HepG2 (cell line): Measurements from ENCODE around the gene SMPD3. TPM values are rescaled to one million over a fixed set of nuclear protein-coding genes. Genes with fewer than 3 reads are reported as not detected.

Experiments used
- ATF4 ChIP-seq, 2 experiments: fragments of 450-650 bp in 1 of 2; sonication (generic) in 1 of 2; formaldehyde crosslinking; IDR thresholded peaks; 2 replicates each; pipeline versions ENCODE4 v1.5.0 to v1.8.0; 2020 to 2022; ENCODE audit warnings: mild to moderate bottlenecking in 1 of 2, missing genetic modification reagents in 1 of 2
- CBFB ChIP-seq: sonication (generic); formaldehyde crosslinking; IDR thresholded peaks from 2 replicates; pipeline ENCODE4 v1.4.0; 2020; ENCODE audit warnings: missing genetic modification reagents
- EHMT2 ChIP-seq: fragments of 200-600 bp; sonication (generic); IDR thresholded peaks from 2 replicates; pipeline ENCODE4 v1.7.0; 2017; ENCODE audit warnings: antibody characterized with exemption, low read depth, low read length, borderline replicate concordance
- GTF3A ChIP-seq: sonication (generic); formaldehyde crosslinking; conservative IDR thresholded peaks from 2 replicates; pipeline ENCODE4 v1.4.0; 2020; ENCODE audit warnings: mild to moderate bottlenecking, missing genetic modification reagents
- HDAC6 ChIP-seq: fragments of 200-600 bp; sonication (generic); IDR thresholded peaks from 2 replicates; pipeline ENCODE4 v1.7.0; 2017; ENCODE audit warnings: mild to moderate bottlenecking, antibody characterized with exemption, low read length, low read depth
- KAT2B ChIP-seq: fragments of 150-350 bp; IDR thresholded peaks from 2 replicates; pipeline ENCODE4 v1.6.1; 2014; ENCODE audit warnings: low read depth, low read length, borderline replicate concordance
- KDM5B ChIP-seq: sonication (generic); formaldehyde crosslinking; IDR thresholded peaks from 2 replicates; pipeline ENCODE4 v1.4.0; 2020; ENCODE audit warnings: missing genetic modification reagents, mild to moderate bottlenecking, borderline replicate concordance
- KLF13 ChIP-seq: sonication (generic); formaldehyde crosslinking; IDR thresholded peaks from 2 replicates; pipeline ENCODE4 v1.4.0; 2020; ENCODE audit warnings: mild to moderate bottlenecking, missing genetic modification reagents
- NCOA1 ChIP-seq: sonication (generic); formaldehyde crosslinking; IDR thresholded peaks from 2 replicates; pipeline ENCODE4 v1.9.0; 2021; ENCODE audit warnings: missing genetic modification reagents
- POLR2A ChIP-seq, 2 experiments: IDR thresholded peaks; 2 replicates each; pipeline ENCODE4 v1.6.1; 2011; ENCODE audit warnings: low read depth in 2 of 2, low read length in 2 of 2, mild to moderate bottlenecking in 1 of 2, moderate library complexity in 1 of 2; ENCODE audit not compliant: insufficient read depth in 1 of 2
- RARG ChIP-seq: sonication (generic); formaldehyde crosslinking; IDR thresholded peaks from 2 replicates; pipeline ENCODE4 v1.4.0; 2020; ENCODE audit warnings: low read depth, mild to moderate bottlenecking, missing genetic modification reagents
- SOX5 ChIP-seq: IDR thresholded peaks from 2 replicates; pipeline ENCODE4 v1.6.1; 2016; ENCODE audit warnings: borderline replicate concordance
- SRSF4 ChIP-seq: fragments of 200-400 bp; formaldehyde crosslinking; IDR thresholded peaks from one replicate; pipeline ENCODE4 v1.6.1; 2018; ENCODE audit warnings: mild to moderate bottlenecking, low read depth, low read length, moderate library complexity; ENCODE audit not compliant: poor library complexity, severe bottlenecking
- ZNF256 ChIP-seq: sonication (generic); formaldehyde crosslinking; conservative IDR thresholded peaks from 2 replicates; pipeline ENCODE4 v1.4.0; 2020; ENCODE audit warnings: missing genetic modification reagents
- ZNF549 ChIP-seq: sonication (generic); formaldehyde crosslinking; IDR thresholded peaks from 2 replicates; pipeline ENCODE4 v1.5.0; 2020; ENCODE audit warnings: missing genetic modification reagents
- polyA plus RNA-seq, 8 experiments: library from polyadenylated mRNA; depleted of rRNA in 3 of 8; stranded (reverse) in 7 of 8; unstranded in 1 of 8; fragments of >200 nt; fragmentation: Illumina TruSeq in 4 of 8; extraction: Trizol in 4 of 8; gene quantifications; 2 replicates each; pipeline versions ENCODE4 v1.2.1 to v1.2.3, GENCODE V29; 2011 to 2016; ENCODE audit warnings: low read depth in 4 of 8, missing spikeins in 1 of 8, mixed read lengths in 1 of 8; ENCODE audit not compliant: insufficient read depth in 1 of 8
- total RNA-seq, 5 experiments: library from RNA; depleted of rRNA; stranded (reverse); fragments of >200 nt; fragmentation: Illumina TruSeq; extraction: Trizol; gene quantifications; 2 replicates each; pipeline ENCODE4 v1.2.3, GENCODE V29; 2016; ENCODE audit warnings: low read depth in 1 of 5
- TF ChIP-seq, protein P1 (sequence below): sonication (generic); formaldehyde crosslinking; IDR thresholded peaks from 2 replicates; pipeline ENCODE4 v1.4.0; 2020; ENCODE audit warnings: mild to moderate bottlenecking, missing genetic modification reagents
- TF ChIP-seq, protein P2 (sequence below): sonication (generic); formaldehyde crosslinking; IDR thresholded peaks from 2 replicates; pipeline ENCODE4 v1.4.0; 2020; ENCODE audit warnings: missing genetic modification reagents
- TF ChIP-seq, protein P3 (sequence below): sonication (generic); formaldehyde crosslinking; IDR thresholded peaks from 2 replicates; pipeline ENCODE4 v1.5.1; 2020; ENCODE audit warnings: missing genetic modification reagents, mild to moderate bottlenecking, borderline replicate concordance
- TF ChIP-seq, protein P4 (sequence below): sonication (generic); formaldehyde crosslinking; IDR thresholded peaks from 2 replicates; pipeline ENCODE4 v1.5.0; 2020; ENCODE audit warnings: mild to moderate bottlenecking, missing genetic modification reagents
- TF ChIP-seq, protein P5 (sequence below): sonication (generic); formaldehyde crosslinking; IDR thresholded peaks from 2 replicates; pipeline ENCODE4 v1.8.0; 2022; ENCODE audit warnings: mild to moderate bottlenecking, missing genetic modification reagents; ENCODE audit not compliant: insufficient replicate concordance

The SMPD3 gene
- total and polyA plus RNA-seq, 2 of the 13 experiments (the other 11 are each of a cell fraction or from before 2014, with no cell fraction given), result 0.07 to 0.32 TPM

DNA sequence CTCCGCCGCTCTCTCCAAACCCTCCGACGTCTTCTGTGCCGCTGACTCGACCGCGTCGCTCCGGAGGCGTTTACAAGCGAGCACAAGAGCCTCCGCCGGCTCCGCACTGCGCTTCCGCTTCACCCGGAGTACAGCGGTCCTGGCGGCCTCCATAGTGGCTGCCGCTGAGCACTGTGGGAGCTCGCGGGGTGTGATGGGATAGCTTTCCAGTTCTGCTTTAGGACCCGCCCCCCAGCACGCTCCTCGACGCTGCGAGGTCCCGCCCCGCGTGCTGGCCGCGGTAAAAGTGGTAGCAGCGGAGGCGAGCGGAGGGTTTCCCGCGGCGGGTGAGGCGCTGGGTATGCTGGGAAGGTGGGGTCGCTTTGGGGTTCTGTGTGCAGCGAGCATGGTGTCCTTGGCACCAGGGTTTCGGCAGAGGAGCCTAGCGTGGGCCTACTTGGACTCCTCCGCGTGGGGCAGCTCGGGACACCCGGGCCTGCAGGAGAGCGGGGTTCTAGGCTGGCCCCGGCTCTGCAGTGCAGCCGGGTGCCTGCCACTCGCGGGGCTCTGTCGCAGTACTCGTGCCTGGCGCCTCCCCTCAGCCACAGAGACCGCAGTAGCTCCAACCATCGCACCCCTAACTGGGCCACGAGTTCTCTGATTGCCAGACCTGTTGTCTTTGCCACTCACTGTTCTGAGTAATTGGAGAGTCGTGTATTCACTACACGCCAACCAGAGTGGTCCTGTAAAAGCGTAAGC is 137.4 kb downstream of the SMPD3 start, which contains the start of the genes PRMT7 and SLC7A6OS (continued):
- TF ChIP-seq EHMT2, result no peak
- TF ChIP-seq, protein P1, sequence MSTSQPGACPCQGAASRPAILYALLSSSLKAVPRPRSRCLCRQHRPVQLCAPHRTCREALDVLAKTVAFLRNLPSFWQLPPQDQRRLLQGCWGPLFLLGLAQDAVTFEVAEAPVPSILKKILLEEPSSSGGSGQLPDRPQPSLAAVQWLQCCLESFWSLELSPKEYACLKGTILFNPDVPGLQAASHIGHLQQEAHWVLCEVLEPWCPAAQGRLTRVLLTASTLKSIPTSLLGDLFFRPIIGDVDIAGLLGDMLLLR (CRISPR knock-in tag), result peak; percentile 99
- TF ChIP-seq CBFB (CRISPR knock-in tag), result peak; percentile 94
- TF ChIP-seq ZNF549 (CRISPR knock-in tag), result peak; percentile 83; the same call in 1 of the 2 replicates
- peak; percentile 87 for TF ChIP-seq SOX5 (CRISPR knock-in tag)
- no peak for TF ChIP-seq SRSF4
- TF ChIP-seq, protein P2, sequence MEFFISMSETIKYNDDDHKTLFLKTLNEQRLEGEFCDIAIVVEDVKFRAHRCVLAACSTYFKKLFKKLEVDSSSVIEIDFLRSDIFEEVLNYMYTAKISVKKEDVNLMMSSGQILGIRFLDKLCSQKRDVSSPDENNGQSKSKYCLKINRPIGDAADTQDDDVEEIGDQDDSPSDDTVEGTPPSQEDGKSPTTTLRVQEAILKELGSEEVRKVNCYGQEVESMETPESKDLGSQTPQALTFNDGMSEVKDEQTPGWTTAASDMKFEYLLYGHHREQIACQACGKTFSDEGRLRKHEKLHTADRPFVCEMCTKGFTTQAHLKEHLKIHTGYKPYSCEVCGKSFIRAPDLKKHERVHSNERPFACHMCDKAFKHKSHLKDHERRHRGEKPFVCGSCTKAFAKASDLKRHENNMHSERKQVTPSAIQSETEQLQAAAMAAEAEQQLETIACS (CRISPR knock-in tag), result peak; percentile 76
- no peak for TF ChIP-seq KAT2B
- TF ChIP-seq, protein P3, sequence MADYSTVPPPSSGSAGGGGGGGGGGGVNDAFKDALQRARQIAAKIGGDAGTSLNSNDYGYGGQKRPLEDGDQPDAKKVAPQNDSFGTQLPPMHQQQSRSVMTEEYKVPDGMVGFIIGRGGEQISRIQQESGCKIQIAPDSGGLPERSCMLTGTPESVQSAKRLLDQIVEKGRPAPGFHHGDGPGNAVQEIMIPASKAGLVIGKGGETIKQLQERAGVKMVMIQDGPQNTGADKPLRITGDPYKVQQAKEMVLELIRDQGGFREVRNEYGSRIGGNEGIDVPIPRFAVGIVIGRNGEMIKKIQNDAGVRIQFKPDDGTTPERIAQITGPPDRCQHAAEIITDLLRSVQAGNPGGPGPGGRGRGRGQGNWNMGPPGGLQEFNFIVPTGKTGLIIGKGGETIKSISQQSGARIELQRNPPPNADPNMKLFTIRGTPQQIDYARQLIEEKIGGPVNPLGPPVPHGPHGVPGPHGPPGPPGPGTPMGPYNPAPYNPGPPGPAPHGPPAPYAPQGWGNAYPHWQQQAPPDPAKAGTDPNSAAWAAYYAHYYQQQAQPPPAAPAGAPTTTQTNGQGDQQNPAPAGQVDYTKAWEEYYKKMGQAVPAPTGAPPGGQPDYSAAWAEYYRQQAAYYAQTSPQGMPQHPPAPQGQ (CRISPR knock-in tag), result no peak; the same call in 1 of the 2 replicates
- TF ChIP-seq NCOA1, result peak; percentile 93
- TF ChIP-seq, protein P4, sequence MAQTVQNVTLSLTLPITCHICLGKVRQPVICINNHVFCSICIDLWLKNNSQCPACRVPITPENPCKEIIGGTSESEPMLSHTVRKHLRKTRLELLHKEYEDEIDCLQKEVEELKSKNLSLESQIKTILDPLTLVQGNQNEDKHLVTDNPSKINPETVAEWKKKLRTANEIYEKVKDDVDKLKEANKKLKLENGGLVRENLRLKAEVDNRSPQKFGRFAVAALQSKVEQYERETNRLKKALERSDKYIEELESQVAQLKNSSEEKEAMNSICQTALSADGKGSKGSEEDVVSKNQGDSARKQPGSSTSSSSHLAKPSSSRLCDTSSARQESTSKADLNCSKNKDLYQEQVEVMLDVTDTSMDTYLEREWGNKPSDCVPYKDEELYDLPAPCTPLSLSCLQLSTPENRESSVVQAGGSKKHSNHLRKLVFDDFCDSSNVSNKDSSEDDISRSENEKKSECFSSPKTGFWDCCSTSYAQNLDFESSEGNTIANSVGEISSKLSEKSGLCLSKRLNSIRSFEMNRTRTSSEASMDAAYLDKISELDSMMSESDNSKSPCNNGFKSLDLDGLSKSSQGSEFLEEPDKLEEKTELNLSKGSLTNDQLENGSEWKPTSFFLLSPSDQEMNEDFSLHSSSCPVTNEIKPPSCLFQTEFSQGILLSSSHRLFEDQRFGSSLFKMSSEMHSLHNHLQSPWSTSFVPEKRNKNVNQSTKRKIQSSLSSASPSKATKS (CRISPR knock-in tag), result peak; percentile 100
- peak; percentile 97 for TF ChIP-seq POLR2A (IDR thresholded peaks at IDR 0.05; ENCODE audit: insufficient read depth in 1 of 2, low read depth in 2 of 2, low read length in 2 of 2)
- no peak for TF ChIP-seq HDAC6
- 0 out of 2 replicates have a peak, but pooled peaks have one; percentile 49 for TF ChIP-seq GTF3A (CRISPR knock-in tag)
- TF ChIP-seq, protein P5, sequence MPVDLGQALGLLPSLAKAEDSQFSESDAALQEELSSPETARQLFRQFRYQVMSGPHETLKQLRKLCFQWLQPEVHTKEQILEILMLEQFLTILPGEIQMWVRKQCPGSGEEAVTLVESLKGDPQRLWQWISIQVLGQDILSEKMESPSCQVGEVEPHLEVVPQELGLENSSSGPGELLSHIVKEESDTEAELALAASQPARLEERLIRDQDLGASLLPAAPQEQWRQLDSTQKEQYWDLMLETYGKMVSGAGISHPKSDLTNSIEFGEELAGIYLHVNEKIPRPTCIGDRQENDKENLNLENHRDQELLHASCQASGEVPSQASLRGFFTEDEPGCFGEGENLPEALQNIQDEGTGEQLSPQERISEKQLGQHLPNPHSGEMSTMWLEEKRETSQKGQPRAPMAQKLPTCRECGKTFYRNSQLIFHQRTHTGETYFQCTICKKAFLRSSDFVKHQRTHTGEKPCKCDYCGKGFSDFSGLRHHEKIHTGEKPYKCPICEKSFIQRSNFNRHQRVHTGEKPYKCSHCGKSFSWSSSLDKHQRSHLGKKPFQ (CRISPR knock-in tag), result peak; percentile 99
- peak; percentile 99 for TF ChIP-seq KLF13 (CRISPR knock-in tag)
- peak; percentile 99 for TF ChIP-seq ZNF256 (CRISPR knock-in tag)
- peak in 1 of 2 experiments; percentile 93; a peak in 2 of 4 replicates for TF ChIP-seq ATF4 (CRISPR knock-in tag; IDR thresholded peaks at IDR 0.05)
- peak; percentile 100 for TF ChIP-seq KDM5B
- TF ChIP-seq RARG (CRISPR knock-in tag), result peak; percentile 75; the same call in 1 of the 2 replicates
